H1 (cell line): Measurements from ENCODE around the gene APLP2. TPM values are rescaled to one million over a fixed set of nuclear protein-coding genes. Genes with fewer than 3 reads are reported as not detected.

Experiments
- ATF2 ChIP-seq: IDR thresholded peaks from 2 replicates; pipeline ENCODE4 v1.6.1; 2012; ENCODE audit warnings: low read length, inconsistent platforms
- E2F6 ChIP-seq: IDR thresholded peaks from 2 replicates; pipeline ENCODE4 v1.6.1; 2012; ENCODE audit warnings: inconsistent platforms
- HDAC2 ChIP-seq, 2 experiments: fragments of 300-600 bp in 1 of 2; sonication (generic) in 1 of 2; IDR thresholded peaks; 2 replicates each; pipeline ENCODE4 v1.6.1; 2011 to 2012; ENCODE audit warnings: low read depth in 2 of 2, low read length in 2 of 2, mild to moderate bottlenecking in 2 of 2, moderate library complexity in 2 of 2, borderline replicate concordance in 1 of 2, inconsistent platforms in 1 of 2
- KDM1A ChIP-seq: fragments of 200-600, 300-600 bp; sonication (generic); IDR thresholded peaks from 2 replicates; pipeline ENCODE4 v1.7.1; 2016; ENCODE audit warnings: mild to moderate bottlenecking, low read length, borderline replicate concordance
- KDM4A ChIP-seq: IDR thresholded peaks from one replicate; pipeline ENCODE4 v1.7.1; 2012; ENCODE audit warnings: low read depth, mild to moderate bottlenecking, moderate library complexity, low read length, inconsistent platforms; ENCODE audit not compliant: severe bottlenecking
- SP1 ChIP-seq: IDR thresholded peaks from 2 replicates; pipeline ENCODE4 v1.6.1; 2011; ENCODE audit warnings: low read depth, low read length
- TBP ChIP-seq: IDR thresholded peaks from 2 replicates; pipeline ENCODE4 v1.6.1; 2011; ENCODE audit warnings: low read depth, low read length, improper control_type of control experiment
- TEAD4 ChIP-seq: IDR thresholded peaks from 2 replicates; pipeline ENCODE4 v1.6.1; 2012; ENCODE audit warnings: low read depth, low read length, inconsistent platforms, mixed read lengths
- polyA plus RNA-seq, 7 experiments: library from polyadenylated mRNA; depleted of rRNA in 3 of 7; stranded (reverse) in 5 of 7; unstranded in 2 of 7; fragments of >200 nt in 5 of 7; fragments of 200-250 nt in 2 of 7; gene quantifications; 1 replicate in 5 of 7; 2 replicates in 1 of 7; 4 replicates in 1 of 7; pipeline versions ENCODE4 v1.2.1 to v1.2.3, GENCODE V29; 2011 to 2013; ENCODE audit warnings: missing spikeins in 2 of 7, mixed read lengths in 2 of 7
- total RNA-seq: library from RNA; stranded (reverse); fragmentation: NEBNext Ultra II Directional; extraction: Animal tissue kit (Norgen Biotek cat#: 25700); gene quantifications from 2 replicates; pipeline ENCODE4 v1.2.1, GENCODE V29; 2021

APLP2 gene
- total and polyA plus RNA-seq, 2 of the 8 experiments (the other 6 are each of a cell fraction or from before 2014, with no cell fraction given) = 222 to 315 TPM

- TF ChIP-seq ATF2 (peak; percentile 70; the same call in 1 of the 2 replicates), TEAD4 (peak; percentile 94), TBP (peak; percentile 38; the same call in 1 of the 2 replicates), KDM4A (no peak), E2F6 (peak; percentile 56), SP1 (peak; percentile 33; the same call in 1 of the 2 replicates), KDM1A (no peak), HDAC2 (IDR thresholded peaks at IDR 0.05; ENCODE audit: borderline replicate concordance in 1 of 2, low read depth in 2 of 2, low read length in 2 of 2) (peak in 1 of 2 experiments; percentile 59; a peak in 1 of 4 replicates)
These were observed 76.5 kb downstream of the APLP2 start (continued) for GRCh38 chr11:130145975-130146776.
